Prostate gland (tissue), 2 donors: ENCODE measurements around the gene INSR.

ENCODE experiments used
- POLR2A ChIP-seq: fragments of 450-650 bp; IDR thresholded peaks from one replicate; pipeline ENCODE4 v1.6.1; 2016; ENCODE audit warnings: antibody characterized with exemption, mild to moderate bottlenecking
- TF ChIP-seq, protein P1 (sequence below), 4 experiments: fragments of 200-600 bp in 2 of 4; fragments of 450-650 bp in 2 of 4; sonication (generic) in 2 of 4; IDR thresholded peaks; 1 replicate in 3 of 4; 2 replicates in 1 of 4; pipeline ENCODE4 v1.5.1; 2016 to 2019; ENCODE audit warnings: antibody characterized with exemption in 4 of 4, mild to moderate bottlenecking in 2 of 4, moderate library complexity in 2 of 4

DNA sequence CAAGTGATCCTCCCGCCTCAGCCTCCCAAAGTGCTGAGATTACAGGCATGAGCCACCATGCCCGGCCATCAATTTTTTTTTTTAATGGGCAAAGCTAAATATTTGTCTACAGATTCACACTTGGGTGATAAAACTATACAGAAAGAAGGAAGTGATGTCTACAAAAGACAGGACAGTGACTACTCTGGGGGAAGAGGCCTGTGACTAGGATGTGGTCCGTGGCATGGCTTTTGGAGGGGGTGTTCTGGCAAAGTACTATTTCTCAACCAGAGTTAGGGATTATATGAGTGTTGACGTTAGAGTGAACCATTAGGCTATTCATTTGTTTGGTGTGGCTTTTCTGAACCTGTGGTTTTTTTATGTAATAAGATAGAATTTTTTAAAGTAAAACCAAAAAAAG is 42.7 kb downstream of the INSR start:
- TF ChIP-seq, protein P1, sequence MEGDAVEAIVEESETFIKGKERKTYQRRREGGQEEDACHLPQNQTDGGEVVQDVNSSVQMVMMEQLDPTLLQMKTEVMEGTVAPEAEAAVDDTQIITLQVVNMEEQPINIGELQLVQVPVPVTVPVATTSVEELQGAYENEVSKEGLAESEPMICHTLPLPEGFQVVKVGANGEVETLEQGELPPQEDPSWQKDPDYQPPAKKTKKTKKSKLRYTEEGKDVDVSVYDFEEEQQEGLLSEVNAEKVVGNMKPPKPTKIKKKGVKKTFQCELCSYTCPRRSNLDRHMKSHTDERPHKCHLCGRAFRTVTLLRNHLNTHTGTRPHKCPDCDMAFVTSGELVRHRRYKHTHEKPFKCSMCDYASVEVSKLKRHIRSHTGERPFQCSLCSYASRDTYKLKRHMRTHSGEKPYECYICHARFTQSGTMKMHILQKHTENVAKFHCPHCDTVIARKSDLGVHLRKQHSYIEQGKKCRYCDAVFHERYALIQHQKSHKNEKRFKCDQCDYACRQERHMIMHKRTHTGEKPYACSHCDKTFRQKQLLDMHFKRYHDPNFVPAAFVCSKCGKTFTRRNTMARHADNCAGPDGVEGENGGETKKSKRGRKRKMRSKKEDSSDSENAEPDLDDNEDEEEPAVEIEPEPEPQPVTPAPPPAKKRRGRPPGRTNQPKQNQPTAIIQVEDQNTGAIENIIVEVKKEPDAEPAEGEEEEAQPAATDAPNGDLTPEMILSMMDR (IDR thresholded peaks at IDR 0.05): no peak
- no peak for TF ChIP-seq POLR2A
